Measurements from ENCODE around the gene ZC3H10.

ZC3H10 gene

DNA sequence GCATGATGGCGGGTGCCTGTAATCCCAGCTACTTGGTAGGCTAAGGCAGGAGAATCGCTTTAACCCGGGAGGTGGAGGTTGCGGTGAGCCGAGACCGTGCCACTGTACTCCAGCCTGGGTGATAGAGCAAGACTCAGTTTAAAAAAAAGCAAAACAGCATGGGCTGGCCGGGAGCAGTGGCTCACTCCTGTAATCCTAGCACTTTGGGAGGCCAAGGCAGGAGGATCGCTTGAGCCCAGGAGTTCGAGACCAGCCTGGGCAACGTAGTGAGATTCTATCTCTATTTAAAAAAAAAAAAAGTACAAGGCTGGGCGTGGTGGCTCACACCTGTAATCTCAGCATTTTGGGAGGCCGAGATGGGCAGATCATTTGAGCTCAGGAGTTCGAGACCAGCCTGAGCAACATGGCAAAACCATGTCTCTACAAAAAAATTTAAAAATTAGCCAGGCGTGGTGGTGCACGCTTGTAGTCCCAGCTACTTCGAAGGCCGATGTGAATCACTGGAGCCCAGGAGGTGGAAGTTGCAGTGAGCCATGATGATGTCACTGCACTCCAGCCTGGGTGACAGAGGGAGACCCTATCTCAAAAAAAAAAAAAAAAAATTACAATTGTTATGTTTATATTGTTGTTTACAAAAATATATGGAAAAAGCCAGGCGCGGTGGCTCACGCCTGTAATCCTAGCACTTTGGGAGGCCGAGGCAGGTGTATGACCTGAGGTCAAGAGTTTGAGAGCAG is 38.6 kb downstream of the ZC3H10 start:
- DNase-seq = peak; percentile 41

DNA sequence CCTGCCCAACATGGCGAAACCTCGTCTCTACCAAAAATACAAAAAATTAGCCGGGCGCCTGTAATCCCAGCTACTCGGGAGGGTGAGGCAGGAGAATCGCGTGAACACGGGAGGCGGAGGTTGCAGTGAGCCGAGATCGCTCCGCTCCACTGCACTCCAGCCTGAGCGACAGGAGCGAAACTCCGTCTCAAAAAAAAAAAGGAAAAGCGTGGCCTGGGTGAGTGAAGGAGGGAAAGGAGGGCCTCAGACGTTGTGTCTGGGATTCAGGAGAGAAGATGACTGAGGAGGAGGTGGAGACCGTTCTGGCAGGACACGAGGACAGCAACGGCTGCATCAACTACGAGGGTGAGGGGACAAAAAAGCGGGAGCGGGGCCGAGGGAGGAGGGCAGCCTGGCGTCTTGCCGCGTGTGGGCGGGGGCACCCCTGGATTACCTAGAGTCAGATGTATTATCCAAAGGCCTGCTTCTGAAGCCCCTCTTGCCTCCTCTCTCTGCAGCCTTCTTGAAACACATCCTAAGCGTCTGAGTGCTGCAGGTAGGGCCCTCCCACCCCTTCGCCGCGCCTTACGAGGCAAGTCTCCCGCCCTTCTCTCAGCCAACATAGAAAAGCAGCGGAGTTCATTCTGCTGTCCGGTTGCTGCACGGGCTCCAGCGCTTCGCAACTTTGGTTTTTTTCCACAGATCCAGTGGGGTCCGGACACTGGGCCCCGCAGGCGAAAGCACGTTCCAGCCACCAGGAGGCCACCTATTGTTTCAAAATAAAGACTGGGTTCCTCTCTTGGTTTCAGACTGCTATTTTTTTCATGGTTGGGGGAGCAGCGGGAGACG is 39.3 kb downstream of the ZC3H10 start:
- peak; percentile 53 for DNase-seq

DNA sequence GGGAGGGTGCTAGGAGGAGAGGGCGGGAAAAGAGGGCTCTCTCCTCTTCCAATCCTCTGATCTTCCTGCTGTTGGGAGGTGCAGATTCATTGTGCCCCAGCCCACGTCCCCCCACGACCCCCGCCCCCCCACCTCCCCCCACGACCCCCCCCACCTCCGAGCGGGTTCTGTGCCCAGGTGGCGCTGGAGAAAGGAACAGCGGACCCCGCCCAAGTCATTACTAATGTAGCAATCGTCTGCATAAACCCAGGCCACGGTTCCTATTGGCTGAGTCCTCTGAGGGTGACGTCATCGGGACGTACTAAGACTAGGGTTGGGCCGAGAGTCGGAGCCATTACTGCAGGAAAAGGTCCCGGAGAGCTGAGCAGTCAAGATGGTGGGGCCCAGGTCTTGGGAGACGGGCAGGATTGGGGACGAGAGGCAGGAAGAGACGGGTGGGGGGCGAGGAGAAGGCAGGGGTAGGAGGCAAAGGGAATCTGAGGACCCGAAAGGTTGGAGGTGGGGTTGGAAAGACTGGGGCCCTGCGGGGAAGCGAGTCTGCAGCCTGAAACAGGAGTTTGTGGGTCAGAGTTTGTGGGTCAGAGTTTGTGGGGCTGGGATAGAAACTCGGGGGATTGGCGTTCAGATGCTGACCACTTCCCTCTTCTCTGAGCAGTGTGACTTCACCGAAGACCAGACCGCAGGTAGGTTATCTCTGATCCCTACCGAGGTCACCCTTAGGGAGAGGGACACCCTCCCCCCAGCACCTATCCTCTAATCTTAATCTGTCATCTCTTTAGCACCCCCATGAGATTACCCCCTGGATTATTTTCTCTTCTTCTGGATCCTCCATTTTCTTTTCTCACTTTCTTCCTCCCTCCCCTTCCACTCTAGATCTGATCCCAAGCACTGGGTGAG is 40.2 kb downstream of the ZC3H10 start, which contains the start of gene MYL6:
Gene MYL6, plus strand, starts transcription at position 331 of the 897 bp plus-strand sequence. Its CDS starts 43 bp downstream, at position 374.
- peak; percentile 98 for DNase-seq

DNA sequence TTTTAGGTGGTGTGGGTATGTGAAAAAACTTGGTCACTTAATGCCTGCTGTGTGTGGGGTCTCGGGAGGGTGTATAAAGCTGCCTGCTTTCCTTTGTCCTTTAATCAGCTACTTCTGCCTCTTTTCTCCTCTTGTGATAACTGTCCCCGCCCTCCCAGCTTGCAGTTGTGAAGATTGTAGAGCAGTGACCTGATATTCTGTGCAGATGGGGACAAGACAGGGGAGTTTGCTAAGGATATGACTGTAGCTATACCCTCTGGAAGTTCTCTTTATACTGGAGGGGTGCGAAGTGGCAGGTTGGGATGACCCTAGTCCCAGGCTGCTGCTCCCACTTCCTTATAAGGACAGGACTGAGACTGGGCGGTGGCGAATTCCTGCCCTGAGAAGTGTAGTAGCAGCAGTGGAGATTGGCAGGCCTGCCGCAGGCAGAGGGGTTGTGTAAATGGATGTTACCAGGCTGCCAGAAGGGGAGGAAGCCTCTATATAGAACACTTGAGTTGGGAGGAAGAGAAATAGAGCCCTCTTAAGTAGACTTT is 40.9 kb downstream of the ZC3H10 start:
- peak; percentile 65 for DNase-seq

DNA sequence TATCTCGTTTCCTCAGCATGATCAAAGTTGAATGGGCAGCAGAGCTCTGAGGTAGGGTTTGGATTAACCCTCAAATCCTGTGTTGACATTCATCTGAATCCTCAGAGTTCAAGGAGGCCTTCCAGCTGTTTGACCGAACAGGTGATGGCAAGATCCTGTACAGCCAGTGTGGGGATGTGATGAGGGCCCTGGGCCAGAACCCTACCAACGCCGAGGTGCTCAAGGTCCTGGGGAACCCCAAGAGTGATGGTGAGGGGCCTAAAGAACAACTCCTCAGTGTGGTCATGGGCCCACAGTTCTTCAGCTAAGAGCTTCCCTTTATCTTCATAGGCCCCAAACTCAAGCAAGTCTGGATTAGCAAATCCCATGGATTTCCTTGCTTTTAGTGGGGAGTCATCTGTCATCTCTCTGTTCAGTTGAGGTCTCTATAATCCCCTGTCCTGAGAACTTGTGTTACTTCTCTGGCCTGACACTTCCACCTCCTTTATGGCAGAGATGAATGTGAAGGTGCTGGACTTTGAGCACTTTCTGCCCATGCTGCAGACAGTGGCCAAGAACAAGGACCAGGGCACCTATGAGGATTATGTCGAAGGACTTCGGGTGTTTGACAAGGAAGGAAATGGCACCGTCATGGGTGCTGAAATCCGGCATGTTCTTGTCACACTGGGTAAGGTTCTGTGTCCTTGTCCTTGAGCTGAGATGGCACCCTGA is 41.6 kb downstream of the ZC3H10 start:
- no peak for DNase-seq

DNA sequence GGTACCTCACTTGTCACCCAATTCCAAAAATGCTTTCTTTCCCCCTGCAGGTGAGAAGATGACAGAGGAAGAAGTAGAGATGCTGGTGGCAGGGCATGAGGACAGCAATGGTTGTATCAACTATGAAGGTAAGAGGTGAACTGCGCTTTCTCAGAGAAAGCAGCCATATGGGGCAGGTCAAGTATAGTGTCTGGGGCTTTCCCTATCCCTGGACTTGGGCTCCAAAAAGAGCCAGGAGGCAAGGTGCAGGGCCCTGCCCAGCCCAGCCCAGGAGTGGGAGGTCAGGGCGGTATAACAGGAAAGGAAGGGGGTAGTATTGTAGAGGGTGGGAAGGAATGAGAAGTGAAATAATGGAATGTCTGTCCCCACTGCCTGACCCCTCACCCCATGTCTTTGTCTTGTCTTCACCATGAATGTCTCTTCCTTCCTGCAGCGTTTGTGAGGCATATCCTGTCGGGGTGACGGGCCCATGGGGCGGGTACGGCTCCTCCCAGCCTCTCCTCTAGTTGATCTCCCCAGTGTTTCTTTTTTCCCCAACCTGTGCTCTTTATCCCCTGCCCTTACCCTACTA is 42.2 kb downstream of the ZC3H10 start:
- peak; percentile 34 for DNase-seq

DNA sequence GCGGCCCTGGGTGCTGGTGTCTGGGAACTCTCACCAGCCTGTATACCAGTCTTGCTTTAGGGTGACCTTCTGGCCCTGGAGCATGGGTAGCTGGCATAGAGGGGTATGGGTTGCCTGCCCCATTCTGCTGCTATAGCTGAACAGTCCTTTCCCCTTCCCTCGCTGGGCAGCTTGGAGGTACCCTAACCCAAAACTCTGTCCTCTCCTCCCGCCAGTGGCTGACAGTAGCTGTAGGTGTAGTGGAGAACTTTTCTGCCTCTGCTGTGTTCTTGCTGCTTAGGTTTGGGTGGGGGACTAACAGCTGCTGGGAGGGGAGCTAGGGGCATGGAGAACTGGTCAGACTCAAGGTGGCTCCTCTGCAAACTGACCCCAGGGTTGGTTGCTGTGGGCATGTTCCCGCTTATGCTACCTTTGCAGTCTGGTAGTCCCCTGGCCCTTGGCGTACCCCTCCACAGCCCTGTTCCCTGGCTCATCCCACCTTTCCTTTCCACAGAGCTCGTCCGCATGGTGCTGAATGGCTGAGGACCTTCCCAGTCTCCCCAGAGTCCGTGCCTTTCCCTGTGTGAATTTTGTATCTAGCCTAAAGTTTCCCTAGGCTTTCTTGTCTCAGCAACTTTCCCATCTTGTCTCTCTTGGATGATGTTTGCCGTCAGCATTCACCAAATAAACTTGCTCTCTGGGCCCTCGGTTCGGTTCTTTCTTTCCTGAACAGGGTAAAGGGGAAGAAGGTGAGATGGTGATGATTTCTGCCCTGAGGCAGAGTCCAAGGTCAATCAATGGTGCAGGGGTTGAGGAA is 43.0 kb downstream of the ZC3H10 start:
- DNase-seq = no peak

DNA sequence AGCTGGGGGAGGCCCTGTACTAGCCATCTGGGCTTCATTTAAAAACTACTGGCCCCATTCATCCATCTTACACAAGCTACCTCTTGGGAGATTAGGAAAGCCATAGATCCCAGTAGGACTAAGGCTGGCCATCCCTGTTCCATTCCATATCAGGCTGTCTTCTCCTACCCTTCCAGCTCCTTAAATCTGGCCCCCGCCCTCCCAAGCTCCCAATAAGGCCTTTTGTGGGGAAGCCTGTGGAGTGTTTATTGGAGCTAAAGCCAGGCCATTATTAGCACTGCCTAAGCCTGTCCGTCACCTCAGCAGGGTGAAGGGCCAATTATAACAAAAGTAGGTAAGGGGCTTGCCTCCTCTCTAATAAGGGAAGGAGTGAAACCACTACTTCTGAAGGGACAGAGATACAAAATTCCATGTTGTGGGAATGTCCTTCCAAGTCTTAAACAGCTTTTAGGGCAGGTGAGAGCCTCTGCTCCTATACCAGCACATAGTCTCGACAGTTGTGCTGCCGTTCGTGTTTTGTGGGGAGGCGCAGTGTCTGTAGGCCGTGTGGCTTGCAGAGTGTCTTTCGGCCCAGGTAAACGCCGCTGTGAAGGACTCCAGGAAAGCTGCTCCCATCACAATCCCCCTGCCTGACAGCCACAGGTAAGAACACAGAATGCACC is 43.8 kb downstream of the ZC3H10 start:
- DNase-seq = no peak

DNA sequence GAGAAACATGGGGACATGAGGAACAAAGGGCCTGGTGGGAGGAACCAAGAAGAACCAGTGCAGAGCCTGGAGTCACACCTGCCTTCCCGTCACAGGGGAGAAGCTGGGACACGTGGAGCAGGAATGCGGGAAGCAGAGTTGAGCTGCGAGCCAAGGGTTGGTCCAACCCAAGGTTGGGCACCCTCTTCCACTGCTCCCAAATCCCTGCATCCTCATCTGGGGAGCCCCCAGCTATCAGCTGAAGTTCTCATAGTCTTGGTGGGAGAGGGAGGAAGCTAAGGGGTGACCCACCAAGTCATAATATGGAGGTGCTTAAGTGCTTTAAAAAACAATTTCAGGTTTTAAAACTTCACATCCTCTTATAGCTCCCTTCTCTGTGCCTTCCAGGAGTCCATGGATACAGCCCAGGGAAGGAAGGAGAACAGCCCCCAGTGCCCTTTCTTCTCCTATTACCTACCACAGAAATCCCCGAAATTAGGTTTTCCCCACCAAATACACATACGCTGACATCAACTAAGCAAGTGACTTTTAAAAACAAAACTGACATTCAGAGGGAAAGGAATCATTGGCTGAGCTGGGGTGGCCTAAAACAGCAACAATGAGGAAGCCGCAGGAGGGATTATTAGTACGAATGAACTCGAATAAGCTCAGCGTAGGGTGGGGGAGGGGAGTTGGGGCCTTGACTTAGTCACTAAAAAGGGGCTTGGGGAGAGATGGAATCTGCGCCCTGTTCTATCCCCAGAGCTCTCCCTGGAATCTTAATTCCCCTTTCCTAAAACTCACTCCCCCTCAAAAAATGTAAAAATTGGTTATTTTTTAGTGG is 44.6 kb downstream of the ZC3H10 start:
- no peak for DNase-seq

DNA sequence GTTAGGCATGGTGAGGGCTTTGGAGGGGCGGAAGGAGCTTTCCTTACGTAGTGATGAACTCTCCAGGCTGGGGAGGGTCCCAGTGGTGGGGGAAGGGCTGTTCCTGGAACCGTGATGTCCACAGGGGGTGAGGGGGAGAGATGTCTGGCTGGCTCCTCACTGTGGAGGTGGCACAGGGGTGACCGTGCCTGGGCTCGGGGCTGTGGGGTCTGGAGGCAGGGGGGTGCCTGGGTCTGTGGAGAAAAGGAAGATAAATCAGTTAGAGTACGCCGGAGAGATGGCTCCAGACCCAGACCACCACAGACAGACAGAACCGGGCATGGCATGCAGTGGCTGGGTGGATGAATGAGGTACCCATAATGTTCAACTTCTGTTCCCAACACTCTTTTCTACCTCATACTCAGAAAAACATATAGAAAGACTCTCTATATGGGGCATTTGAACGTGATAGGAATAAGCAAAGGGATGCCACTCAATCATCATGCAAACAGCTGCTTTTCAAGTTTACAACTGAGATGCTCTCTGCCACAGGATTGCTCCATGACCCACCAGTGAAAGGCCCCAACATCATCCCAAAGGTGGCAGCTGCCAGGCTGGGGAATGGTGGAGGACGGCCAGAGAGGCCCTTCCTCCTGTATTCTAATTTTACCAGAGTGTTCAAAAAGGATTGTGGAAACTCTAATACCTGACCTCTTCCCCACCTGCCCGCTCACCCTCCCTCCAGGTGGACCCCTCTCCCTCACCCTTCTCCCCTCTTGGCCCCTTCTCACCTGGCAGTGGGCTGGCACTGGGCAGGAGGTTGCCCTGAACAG is 45.7 kb downstream of the ZC3H10 start:
- DNase-seq = no peak

DNA sequence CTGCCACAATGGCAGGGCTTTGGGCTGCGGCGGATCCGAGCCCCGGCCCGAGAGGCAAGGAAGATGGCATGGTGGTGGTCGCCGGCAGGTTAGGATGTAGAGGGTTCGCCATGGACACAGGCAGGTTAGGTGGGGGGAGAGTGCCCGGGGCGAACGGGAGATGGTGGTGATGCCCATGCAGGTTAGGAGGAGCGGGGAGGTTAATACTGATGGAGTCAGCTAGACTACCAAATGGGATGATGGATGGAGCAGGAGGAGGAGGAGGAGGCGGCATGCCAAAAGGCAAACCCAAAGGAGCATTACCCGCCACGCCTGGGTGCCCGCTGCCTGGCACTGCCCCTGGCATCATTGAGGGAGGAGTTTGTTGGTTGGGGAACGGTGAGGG is 46.3 kb downstream of the ZC3H10 start:
- DNase-seq = no peak

DNA sequence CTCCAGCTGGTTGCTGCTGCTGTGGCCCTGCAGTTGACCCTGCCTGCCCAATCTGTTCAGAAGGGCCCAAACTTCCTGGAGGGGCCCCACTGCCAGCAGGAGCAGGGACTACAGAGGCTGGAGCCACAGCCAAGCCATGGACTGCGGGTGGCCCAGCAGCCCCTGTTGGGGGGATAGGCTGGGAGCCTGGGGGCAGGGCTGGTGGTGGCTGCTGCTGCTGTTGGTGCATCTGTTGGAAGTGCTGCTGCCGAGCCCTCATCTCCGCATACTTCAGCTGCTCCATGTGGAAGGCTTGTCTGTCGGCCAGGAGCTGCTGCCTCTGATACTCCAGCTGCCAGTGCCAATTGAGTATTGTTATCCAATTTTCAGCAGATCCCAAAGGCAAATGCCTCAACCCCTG is 47.3 kb downstream of the ZC3H10 start:
- no peak for DNase-seq

DNA sequence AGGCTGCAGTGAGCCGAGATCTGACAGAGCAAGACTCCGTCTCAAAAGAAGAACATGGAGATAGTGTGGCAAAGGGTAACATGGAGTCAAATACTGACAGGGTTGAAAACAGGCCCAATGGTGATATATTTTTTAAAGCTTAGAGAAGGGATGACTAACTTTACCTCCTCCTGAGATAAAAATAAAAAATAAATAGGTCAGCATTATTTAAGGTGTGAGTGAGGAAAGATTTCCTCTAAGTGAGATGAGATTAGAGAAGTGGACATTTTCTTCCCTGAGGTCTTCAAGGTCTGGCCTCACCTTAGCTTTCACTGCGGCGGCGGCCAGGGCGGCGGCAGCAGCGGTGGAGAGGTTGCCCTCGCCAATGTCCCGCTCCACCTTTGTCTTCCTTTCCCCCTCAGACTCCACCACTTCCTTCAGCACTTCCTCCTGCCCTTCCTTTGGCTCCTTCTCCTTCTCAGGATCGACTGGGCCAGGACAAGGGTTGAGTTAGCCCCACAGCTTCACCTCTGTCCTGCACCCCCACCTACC is 51.2 kb downstream of the ZC3H10 start:
- DNase-seq = no peak

DNA sequence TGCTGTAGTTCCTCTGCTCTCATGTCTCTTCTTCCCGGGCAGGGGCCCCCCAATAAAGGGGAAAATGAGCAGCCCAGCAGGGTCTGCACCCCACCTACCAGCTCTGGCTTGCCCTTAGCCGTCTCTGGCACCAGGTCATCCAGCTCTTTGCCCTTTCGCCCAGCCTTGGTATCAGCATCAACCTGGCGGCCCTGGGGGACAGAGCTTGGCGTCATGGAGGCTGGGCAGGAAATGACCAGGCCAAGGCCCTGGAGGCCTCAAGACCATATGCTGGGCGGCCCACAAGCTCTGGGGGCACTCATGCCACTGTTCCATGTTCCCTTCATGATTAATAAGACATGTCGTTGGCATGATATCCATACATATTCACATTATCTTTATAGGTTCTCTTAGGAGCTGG is 54.8 kb downstream of the ZC3H10 start:
- DNase-seq = no peak

All from suppressor macrophage treated with lipopolysaccharide for 4 hours (primary cell).